RWPE1 (cell line): ENCODE measurements around the gene GTF3C5.
"Not testable (repeated sequence)": the region's sequence is repeated elsewhere in the genome, so short reads cannot be mapped to it uniquely, and the experiment has no call there.

Source experiments
- CTCF ChIA-PET: fragments of 350-600 bp; sonication (Branson Sonifier 250); formaldehyde crosslinking; extraction: SDS; loops from one replicate; lab custom pipeline; 2021; lab: Yijun Ruan, JAX
- POLR2A ChIA-PET: fragments of 400-600 bp; formaldehyde crosslinking; extraction: SDS; loops from one replicate; lab custom pipeline; 2020; ENCODE audit warnings: antibody characterized with exemption; ENCODE audit not compliant: low non-redundant PET; lab: Yijun Ruan, JAX
- DNase-seq: peaks from one replicate; pipeline ENCODE4 v3.0.0; 2012; ENCODE audit warnings: low spot score
- H3K27ac ChIP-seq: fragments of 450-650 bp; 2 replicates; pipeline ENCODE4 v1.5.1; 2017
- TF ChIP-seq, protein P1 (sequence below): fragments of 450-650 bp; conservative IDR thresholded peaks from 2 replicates; pipeline ENCODE4 v1.5.1; 2017; ENCODE audit warnings: low read depth, mild to moderate bottlenecking

Gene GTF3C5

GRCh38 chr9:132996526-132996925 is 34.3 kb upstream of the GTF3C5 start:
- no peak overlapping the region for H3K27ac ChIP-seq
- TF ChIP-seq, protein P1, sequence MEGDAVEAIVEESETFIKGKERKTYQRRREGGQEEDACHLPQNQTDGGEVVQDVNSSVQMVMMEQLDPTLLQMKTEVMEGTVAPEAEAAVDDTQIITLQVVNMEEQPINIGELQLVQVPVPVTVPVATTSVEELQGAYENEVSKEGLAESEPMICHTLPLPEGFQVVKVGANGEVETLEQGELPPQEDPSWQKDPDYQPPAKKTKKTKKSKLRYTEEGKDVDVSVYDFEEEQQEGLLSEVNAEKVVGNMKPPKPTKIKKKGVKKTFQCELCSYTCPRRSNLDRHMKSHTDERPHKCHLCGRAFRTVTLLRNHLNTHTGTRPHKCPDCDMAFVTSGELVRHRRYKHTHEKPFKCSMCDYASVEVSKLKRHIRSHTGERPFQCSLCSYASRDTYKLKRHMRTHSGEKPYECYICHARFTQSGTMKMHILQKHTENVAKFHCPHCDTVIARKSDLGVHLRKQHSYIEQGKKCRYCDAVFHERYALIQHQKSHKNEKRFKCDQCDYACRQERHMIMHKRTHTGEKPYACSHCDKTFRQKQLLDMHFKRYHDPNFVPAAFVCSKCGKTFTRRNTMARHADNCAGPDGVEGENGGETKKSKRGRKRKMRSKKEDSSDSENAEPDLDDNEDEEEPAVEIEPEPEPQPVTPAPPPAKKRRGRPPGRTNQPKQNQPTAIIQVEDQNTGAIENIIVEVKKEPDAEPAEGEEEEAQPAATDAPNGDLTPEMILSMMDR, result no peak
- ChIA-PET POLR2A (no interaction called here), CTCF (no interaction called here)
- DNase-seq, result no peak

GRCh38 chr9:132997591-132997990 is 33.2 kb upstream of the GTF3C5 start:
- ChIA-PET CTCF (interaction anchor here (0.6 to 1.1 kb wide), 5 partner anchors 15 to 676 kb away, joined by 3 to 5 read pairs (median 4); no protein-coding TSS in a partner anchor), POLR2A (interaction anchor here (0.6 kb wide), 1 partner anchor 26 kb away, joined by 3 read pairs; no protein-coding TSS in a partner anchor)
- TF ChIP-seq, protein P1, result no peak
- peak; percentile 42 for DNase-seq
- H3K27ac ChIP-seq, result no peak overlapping the region

GRCh38 chr9:132998221-132998620 is 32.6 kb upstream of the GTF3C5 start:
- POLR2A ChIA-PET, result not testable (repeated sequence)
- CTCF ChIA-PET, result interaction anchor here (0.6 to 1.1 kb wide), 3 partner anchors 14 to 28 kb away, joined by 3 read pairs; no protein-coding TSS in a partner anchor

DNA sequence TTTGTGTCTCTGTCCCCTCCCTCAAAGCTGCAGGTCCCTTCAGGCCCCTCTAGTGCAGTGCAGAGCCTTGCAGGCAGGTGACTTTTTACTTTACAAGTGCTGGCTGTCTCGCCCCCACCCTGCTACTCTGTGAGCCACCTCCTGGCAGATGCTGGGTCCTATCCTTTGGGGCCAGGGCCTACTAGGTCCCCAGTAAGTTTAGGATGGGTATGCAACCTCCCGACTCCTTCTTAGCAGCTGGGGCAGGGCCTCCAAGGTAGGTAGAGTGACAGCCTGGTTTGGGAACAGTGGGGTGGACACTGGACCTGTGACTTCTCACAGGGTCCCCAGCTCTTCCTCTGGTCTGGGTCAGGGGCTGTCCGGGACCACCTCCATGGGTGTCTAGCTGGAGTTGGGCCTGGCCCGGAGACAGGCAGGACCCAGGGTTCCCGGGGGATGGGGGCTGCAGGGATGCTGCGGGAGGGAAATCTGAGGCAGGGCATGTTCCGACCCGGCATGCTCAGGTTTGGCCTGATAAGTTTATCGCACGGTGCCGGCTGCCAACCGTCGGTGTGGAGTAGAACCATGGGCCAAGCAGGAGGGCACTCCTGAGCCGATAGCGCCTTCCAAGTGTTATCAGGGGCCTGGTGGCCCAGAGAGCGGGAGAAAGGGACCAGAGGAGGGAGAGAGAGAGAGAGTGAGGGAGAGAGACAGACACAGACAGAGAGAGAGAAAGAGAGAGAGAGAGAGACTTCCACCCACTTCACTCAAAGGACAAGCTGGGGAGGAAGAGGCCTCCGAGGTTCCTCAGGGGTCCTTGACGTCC is 31.8 kb upstream of the GTF3C5 start:
- ChIA-PET CTCF (interaction anchor here (0.6 to 1.1 kb wide), 5 partner anchors 14 to 29 kb away, joined by 3 read pairs; no protein-coding TSS in a partner anchor), POLR2A (no interaction called here)
- no peak for DNase-seq
- H3K27ac ChIP-seq, result no peak overlapping the region
- TF ChIP-seq, protein P1, result no peak

More at GRCh38 chr9:132998221-132998620, 32.6 kb upstream of the GTF3C5 start:
- H3K27ac ChIP-seq, DNase-seq: not testable (repeated sequence)

- peak overlapping the region; percentile 23 for H3K27ac ChIP-seq
- ChIA-PET CTCF (interaction anchor here (0.5 to 2.3 kb wide), 6 partner anchors 20 to 831 kb away, joined by 3 to 10 read pairs (median 6); no protein-coding TSS in a partner anchor), POLR2A (interaction anchor here (0.8 kb wide), 1 partner anchor 28 kb away, joined by 3 read pairs; no protein-coding TSS in a partner anchor)
- DNase-seq, result no peak
- TF ChIP-seq, protein P1, result no peak
Observed at GRCh38 chr9:133002147-133003070, 28.4 kb upstream of the GTF3C5 start.

GRCh38 chr9:133003071-133003461 is 27.7 kb upstream of the GTF3C5 start:
- ChIA-PET POLR2A (interaction anchor here (0.8 kb wide), 1 partner anchor 27 kb away, joined by 3 read pairs; no protein-coding TSS in a partner anchor), CTCF (interaction anchor here (0.5 to 2.3 kb wide), 5 partner anchors 13 to 832 kb away, joined by 4 to 10 read pairs (median 6); no protein-coding TSS in a partner anchor)
- TF ChIP-seq, protein P1, result no peak
- H3K27ac ChIP-seq, result no peak overlapping the region
- no peak for DNase-seq
